ENCODE data around the gene PLPP2.
A peak's percentile ranks its signal among the peaks of the same experiment; 100 is the strongest.

The PLPP2 gene

DNA sequence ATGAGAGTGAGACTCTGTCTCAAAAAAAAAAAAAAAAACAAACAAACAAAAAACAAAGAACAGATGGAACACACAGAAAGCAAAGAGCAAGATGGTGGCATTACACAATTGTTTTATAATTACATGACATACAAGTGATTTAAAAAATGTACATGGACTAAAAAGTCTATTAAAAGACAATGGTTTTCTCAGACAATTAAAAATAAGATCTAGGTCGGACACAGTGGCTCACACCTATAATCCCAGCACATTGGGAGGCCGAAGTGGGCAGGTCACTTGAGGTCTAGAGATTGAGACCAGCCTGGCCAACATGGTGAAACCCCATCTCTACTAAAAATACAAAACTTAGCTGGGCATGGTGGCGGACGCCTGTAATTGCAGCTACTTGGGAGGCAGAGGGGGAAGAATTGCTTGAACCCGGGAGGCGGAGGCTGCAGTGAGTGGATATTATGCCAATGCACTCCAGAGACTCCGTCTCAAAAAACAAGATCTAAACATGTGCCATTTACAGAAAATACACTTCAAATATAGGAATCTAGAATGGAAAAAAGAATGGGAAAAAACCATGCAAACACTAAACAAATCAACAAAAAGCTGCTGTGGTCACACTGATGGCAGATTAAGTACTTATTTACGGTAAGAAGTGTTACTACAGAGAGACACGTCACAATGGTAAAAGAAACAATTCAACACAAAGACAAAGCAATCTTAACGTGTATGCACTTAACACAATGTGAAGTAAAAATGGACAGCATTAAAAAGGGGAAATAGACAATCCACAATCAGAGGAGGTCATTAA lies 26.7 kb upstream of the PLPP2 start:
- Histone ChIP-seq H3K4me1 (ENCODE audit: control insufficient read depth in 5 of 5, insufficient read depth in 5 of 5, low read length in 5 of 5) (peaks cover 0 to 7% (median 0%) of the 10 kb centered on the region in 5 donors), H3K36me3 (ENCODE audit: control insufficient read depth in 5 of 5, insufficient read depth in 5 of 5, low read length in 5 of 5) (peaks cover 15 to 72% (median 42%) of the 10 kb centered on the region in 5 donors), H3K27ac (ENCODE audit: low read depth, low read length) (no peak overlapping the region)

DNA sequence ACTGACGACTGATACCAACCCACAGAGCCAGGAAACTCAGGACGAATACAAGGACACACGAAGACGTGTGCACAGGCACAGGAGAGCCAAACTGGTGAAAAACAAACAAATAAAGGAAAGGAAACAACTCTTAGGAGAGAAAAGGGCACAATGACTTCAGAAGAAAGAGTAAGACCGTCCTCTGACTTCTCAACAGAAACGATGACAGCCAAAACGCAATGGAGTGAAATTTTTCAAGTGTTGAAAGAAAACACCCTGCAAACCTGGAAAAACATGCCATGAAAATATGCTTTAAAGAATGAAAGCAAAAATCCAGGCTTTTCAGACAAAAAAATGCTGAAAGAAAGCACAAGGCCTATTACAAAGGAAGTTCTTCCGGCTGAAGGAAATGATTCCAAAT lies 24.6 kb upstream of the PLPP2 start:
- H3K9ac ChIP-seq (ENCODE audit: low read length in 5 of 5), result no peak overlapping the region
- no peak overlapping the region for H3K27ac ChIP-seq (ENCODE audit: low read depth, low read length)

More for the DNA sequence above, 26.7 kb upstream of the PLPP2 start:
- Histone ChIP-seq H3K9ac (ENCODE audit: low read length in 5 of 5) (no peak overlapping the region), H3K9me3 (ENCODE audit: control insufficient read depth in 5 of 5, low read length in 5 of 5) (peaks cover 0 to 4% (median 0%) of the 10 kb centered on the region in 5 donors), H3K27me3 (ENCODE audit: control insufficient read depth in 5 of 5, insufficient read depth in 4 of 5, low read length in 5 of 5) (no peaks in the 10 kb centered on the region), H3K4me3 (ENCODE audit: low read depth in 1 of 5, low read length in 5 of 5) (no peak overlapping the region)

DNA sequence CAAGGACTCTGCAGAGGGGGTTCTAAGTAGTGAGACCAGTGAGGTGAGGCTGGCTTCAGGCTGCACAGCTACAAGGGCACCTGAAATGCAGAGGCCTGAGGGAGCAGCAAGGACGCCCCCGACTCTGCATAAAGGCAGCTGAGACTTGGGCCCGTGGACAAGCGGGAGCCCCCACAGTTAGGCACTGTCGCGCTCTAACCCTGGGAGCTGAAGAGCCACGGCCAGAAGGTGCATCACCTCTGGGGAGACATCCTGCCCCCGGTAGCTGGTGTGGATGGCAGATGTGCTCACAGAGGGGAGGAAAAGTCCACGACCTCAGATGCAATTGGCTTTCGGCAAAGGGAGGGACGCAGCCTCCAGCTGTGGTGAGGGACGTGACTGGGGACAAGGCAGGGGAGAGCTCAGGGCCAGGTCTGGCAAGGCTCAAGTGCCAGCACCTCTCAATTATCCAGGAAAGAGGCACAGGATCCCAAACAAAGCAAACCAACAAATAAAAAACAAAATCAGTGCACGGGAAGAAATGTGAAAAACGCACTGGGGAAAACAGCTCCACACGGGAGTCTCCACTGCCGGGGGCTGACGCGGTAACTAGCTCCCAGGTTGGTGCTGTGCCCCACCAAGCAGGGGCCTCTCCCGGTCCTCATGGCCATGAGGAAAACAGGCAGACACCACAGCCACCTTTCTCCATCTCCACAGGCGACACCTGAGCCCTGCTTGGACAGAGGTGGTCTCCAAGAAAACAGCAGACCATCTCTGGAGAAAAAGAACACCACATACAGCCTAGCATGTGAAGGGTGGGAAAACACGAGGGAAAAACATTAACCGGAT lies 23.0 kb upstream of the PLPP2 start:
- no peaks in the 10 kb centered on the region for H3K27me3 ChIP-seq (ENCODE audit: control insufficient read depth in 5 of 5, insufficient read depth in 4 of 5, low read length in 5 of 5)
- peaks cover 0 to 4% (median 0%) of the 10 kb centered on the region in 5 donors for H3K9me3 ChIP-seq (ENCODE audit: control insufficient read depth in 5 of 5, low read length in 5 of 5)
- peaks cover 0 to 18% (median 0%) of the 10 kb centered on the region in 5 donors for H3K4me1 ChIP-seq (ENCODE audit: control insufficient read depth in 5 of 5, insufficient read depth in 5 of 5, low read length in 5 of 5)
- H3K9ac ChIP-seq (ENCODE audit: low read length in 5 of 5), result no peak overlapping the region
- no peak overlapping the region for H3K4me3 ChIP-seq (ENCODE audit: low read depth in 1 of 5, low read length in 5 of 5)
- H3K36me3 ChIP-seq (ENCODE audit: control insufficient read depth in 5 of 5, insufficient read depth in 5 of 5, low read length in 5 of 5), result peaks cover 9 to 67% (median 44%) of the 10 kb centered on the region in 5 donors
- H3K27ac ChIP-seq (ENCODE audit: low read depth, low read length), result no peak overlapping the region

More for the DNA sequence above, 24.6 kb upstream of the PLPP2 start:
- Histone ChIP-seq H3K27me3 (ENCODE audit: control insufficient read depth in 5 of 5, insufficient read depth in 4 of 5, low read length in 5 of 5) (no peaks in the 10 kb centered on the region), H3K9me3 (ENCODE audit: control insufficient read depth in 5 of 5, low read length in 5 of 5) (peaks cover 0 to 4% (median 0%) of the 10 kb centered on the region in 5 donors), H3K4me3 (ENCODE audit: low read depth in 1 of 5, low read length in 5 of 5) (no peak overlapping the region), H3K36me3 (ENCODE audit: control insufficient read depth in 5 of 5, insufficient read depth in 5 of 5, low read length in 5 of 5) (peaks cover 12 to 70% (median 43%) of the 10 kb centered on the region in 5 donors), H3K4me1 (ENCODE audit: control insufficient read depth in 5 of 5, insufficient read depth in 5 of 5, low read length in 5 of 5) (peaks cover 0 to 14% (median 0%) of the 10 kb centered on the region in 5 donors)

DNA sequence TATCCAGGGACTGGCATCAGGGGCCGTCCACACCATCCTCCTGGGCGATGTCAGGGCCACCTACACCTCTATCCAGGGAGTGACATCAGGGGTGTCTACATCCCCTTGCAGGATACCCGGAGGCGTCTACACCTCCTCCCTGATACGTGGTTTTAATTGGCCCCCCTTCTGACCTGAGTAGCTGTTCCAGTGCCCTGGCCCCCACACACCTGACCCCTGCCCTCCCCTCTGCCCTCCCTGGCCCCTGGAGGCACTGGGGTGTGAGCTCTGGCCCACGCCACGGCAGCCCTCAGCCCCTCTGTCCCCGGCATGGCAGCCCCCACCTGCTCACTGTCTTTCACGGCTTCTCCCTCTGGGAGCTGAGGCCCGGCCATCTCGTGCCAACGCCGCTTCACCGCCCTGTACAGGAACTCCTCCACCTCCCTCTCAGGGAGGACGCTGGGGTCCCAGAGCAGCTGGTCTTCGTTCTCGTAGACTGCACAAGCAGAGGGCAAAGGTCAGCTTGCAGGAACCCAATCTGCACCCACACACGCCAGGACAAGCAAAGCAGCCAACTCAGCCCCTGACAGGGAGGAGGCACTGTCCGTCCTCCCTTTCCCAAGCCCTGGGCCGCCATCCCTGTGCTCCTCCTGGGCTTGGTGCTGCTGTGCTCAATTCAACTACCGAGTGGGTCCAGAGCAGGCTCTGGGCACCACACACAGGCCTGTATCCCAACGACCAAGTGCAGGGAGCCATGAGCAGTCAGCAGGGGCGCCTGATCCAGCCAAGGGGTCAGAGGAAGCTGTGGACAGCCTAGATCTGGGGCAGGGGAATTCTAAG lies 22.2 kb upstream of the PLPP2 start:
- Histone ChIP-seq H3K9ac (ENCODE audit: low read length in 5 of 5) (no peak overlapping the region), H3K36me3 (ENCODE audit: control insufficient read depth in 5 of 5, insufficient read depth in 5 of 5, low read length in 5 of 5) (peaks cover 9 to 71% (median 52%) of the 10 kb centered on the region in 5 donors), H3K4me3 (ENCODE audit: low read depth in 1 of 5, low read length in 5 of 5) (no peak overlapping the region), H3K27ac (ENCODE audit: low read depth, low read length) (no peak overlapping the region), H3K4me1 (ENCODE audit: control insufficient read depth in 5 of 5, insufficient read depth in 5 of 5, low read length in 5 of 5) (peaks cover 0 to 22% (median 0%) of the 10 kb centered on the region in 5 donors), H3K9me3 (ENCODE audit: control insufficient read depth in 5 of 5, low read length in 5 of 5) (peaks cover 0 to 4% (median 0%) of the 10 kb centered on the region in 5 donors), H3K27me3 (ENCODE audit: control insufficient read depth in 5 of 5, insufficient read depth in 4 of 5, low read length in 5 of 5) (no peaks in the 10 kb centered on the region)

DNA sequence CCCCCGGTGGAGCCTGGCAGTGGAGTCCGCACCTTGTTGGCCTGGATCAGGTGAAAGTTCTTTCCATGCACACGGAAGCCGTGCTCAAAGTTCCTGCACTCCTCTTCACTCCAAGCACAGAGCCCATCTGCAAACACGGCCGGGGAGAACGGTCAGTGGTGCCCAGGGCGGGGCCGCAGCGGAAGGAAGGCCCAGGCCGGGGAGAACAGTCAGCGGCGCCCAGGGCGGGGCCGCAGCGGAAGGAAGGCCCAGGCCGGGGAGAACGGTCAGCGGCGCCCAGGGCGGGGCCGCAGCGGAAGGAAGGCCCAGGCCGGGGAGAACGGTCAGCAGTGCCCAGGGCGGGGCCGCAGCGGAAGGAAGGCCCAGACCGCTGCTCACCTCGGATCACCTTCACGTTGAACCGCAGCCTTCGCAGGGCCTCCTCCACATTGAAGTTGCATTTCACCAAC lies 20.6 kb upstream of the PLPP2 start:
- peak overlapping the region; percentile 23 for H3K27ac ChIP-seq (ENCODE audit: low read depth, low read length)
- H3K4me3 ChIP-seq (ENCODE audit: low read depth in 1 of 5, low read length in 5 of 5), result peak overlapping the region in 3 of 5 donors; percentile 56 to 68 (median 60)
- no peaks in the 10 kb centered on the region for H3K27me3 ChIP-seq (ENCODE audit: control insufficient read depth in 5 of 5, insufficient read depth in 4 of 5, low read length in 5 of 5)
- no peaks in the 10 kb centered on the region for H3K9me3 ChIP-seq (ENCODE audit: control insufficient read depth in 5 of 5, low read length in 5 of 5)
- H3K4me1 ChIP-seq (ENCODE audit: control insufficient read depth in 5 of 5, insufficient read depth in 5 of 5, low read length in 5 of 5), result peaks cover 0 to 24% (median 0%) of the 10 kb centered on the region in 5 donors
- peak overlapping the region in 1 of 5 donors; percentile 35 for H3K9ac ChIP-seq (ENCODE audit: low read length in 5 of 5)
- peaks cover 9 to 79% (median 68%) of the 10 kb centered on the region in 5 donors for H3K36me3 ChIP-seq (ENCODE audit: control insufficient read depth in 5 of 5, insufficient read depth in 5 of 5, low read length in 5 of 5)

DNA sequence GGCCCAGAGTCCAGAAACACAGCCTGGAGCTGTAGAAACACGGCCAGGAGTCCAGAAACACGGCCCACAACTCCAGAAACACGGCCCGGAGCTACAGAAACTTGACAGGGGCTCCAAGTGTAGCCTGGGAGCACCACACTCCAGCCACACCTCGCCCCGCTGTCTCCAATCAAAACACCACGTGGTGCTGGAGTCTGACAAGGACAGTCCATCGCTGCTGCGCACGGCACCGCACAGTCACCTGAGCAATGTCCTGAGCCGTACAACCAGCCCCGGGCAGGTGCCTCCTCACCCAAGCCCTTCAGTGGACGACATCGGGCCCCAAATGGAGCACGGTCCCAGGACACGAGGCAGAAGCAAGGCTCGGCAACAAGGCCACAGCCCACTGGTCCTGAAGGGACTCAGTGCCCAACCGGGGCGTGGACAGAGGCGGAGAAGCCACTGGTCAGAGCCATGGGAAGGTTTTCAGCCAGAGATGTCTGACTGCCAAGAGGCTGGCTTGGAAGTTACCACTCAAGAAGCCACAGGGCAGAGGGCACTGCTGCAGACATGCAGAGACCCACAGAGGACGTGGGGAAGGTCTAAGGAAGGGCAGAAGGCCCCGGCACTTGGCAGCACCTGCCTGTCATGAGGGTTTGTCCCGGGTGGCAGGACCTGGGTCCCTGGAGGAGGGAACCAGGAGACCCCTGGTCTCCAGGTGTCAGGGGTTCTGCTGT lies 19.7 kb upstream of the PLPP2 start:
- peak overlapping the region; percentile 23 for H3K27ac ChIP-seq (ENCODE audit: low read depth, low read length)
- H3K9ac ChIP-seq (ENCODE audit: low read length in 5 of 5), result peak overlapping the region in 3 of 5 donors; percentile 35 to 70 (median 41)
- peak overlapping the region in 4 of 5 donors; percentile 33 to 68 (median 58) for H3K4me3 ChIP-seq (ENCODE audit: low read depth in 1 of 5, low read length in 5 of 5)
- H3K4me1 ChIP-seq (ENCODE audit: control insufficient read depth in 5 of 5, insufficient read depth in 5 of 5, low read length in 5 of 5), result peaks cover 0 to 24% (median 0%) of the 10 kb centered on the region in 5 donors
- H3K27me3 ChIP-seq (ENCODE audit: control insufficient read depth in 5 of 5, insufficient read depth in 4 of 5, low read length in 5 of 5), result no peaks in the 10 kb centered on the region
- H3K9me3 ChIP-seq (ENCODE audit: control insufficient read depth in 5 of 5, low read length in 5 of 5), result no peaks in the 10 kb centered on the region
- H3K36me3 ChIP-seq (ENCODE audit: control insufficient read depth in 5 of 5, insufficient read depth in 5 of 5, low read length in 5 of 5), result peaks cover 7 to 83% (median 75%) of the 10 kb centered on the region in 5 donors

DNA sequence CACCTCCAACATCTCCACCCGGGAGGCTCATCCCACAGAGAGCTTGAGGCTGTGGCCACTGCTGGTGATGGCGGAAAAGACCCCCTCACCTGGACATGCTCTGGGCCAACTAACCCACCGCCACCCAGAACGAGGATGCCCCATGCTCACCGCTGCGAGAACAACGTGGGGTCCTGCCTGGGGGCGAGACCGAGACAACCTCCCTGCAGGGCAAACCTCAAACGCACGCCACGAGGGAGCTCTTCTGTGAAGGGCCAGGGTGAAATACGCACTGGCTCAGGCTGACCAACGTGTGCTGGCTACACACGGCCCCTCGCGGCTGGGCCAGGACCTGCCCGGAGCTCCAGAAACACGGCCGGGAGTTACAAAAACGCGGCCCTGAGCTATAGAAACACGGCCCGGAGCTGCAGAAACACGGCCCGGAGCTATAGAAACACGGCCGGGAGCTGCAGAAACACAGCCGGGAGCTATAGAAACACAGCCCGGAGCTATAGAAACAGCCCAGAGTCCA lies 19.0 kb upstream of the PLPP2 start:
- H3K4me3 ChIP-seq (ENCODE audit: low read depth in 1 of 5, low read length in 5 of 5), result peak overlapping the region in 4 of 5 donors; percentile 56 to 68 (median 58)
- H3K27me3 ChIP-seq (ENCODE audit: control insufficient read depth in 5 of 5, insufficient read depth in 4 of 5, low read length in 5 of 5), result no peaks in the 10 kb centered on the region
- H3K9ac ChIP-seq (ENCODE audit: low read length in 5 of 5), result peak overlapping the region in 3 of 5 donors; percentile 35 to 70 (median 41)
- peaks cover 0 to 24% (median 0%) of the 10 kb centered on the region in 5 donors for H3K4me1 ChIP-seq (ENCODE audit: control insufficient read depth in 5 of 5, insufficient read depth in 5 of 5, low read length in 5 of 5)
- H3K27ac ChIP-seq (ENCODE audit: low read depth, low read length), result no peak overlapping the region
- no peaks in the 10 kb centered on the region for H3K9me3 ChIP-seq (ENCODE audit: control insufficient read depth in 5 of 5, low read length in 5 of 5)
- peaks cover 0 to 84% (median 76%) of the 10 kb centered on the region in 5 donors for H3K36me3 ChIP-seq (ENCODE audit: control insufficient read depth in 5 of 5, insufficient read depth in 5 of 5, low read length in 5 of 5)

DNA sequence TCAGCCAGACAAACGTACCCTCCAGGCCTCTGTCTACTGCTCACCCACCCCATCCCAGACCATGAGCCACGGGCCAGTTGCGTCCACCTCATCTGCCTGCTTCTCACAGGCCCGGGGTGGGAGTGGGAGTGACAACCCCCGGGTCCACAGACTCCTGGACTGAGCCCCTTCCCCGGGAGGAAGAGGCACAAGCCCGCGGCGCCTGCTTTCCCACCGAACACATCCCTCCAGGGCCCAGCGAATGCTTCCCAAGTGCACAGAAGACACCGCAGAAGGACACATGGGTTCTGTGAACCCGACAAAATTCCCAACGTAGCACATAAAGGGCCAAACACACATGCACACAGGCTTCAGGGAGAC lies 18.0 kb upstream of the PLPP2 start:
- peak overlapping the region in 1 of 5 donors; percentile 16 for H3K9ac ChIP-seq (ENCODE audit: low read length in 5 of 5)
- H3K4me3 ChIP-seq (ENCODE audit: low read depth in 1 of 5, low read length in 5 of 5), result peak overlapping the region in 4 of 5 donors; percentile 56 to 68 (median 58)
- peaks cover 0 to 24% (median 0%) of the 10 kb centered on the region in 5 donors for H3K4me1 ChIP-seq (ENCODE audit: control insufficient read depth in 5 of 5, insufficient read depth in 5 of 5, low read length in 5 of 5)
- no peaks in the 10 kb centered on the region for H3K9me3 ChIP-seq (ENCODE audit: control insufficient read depth in 5 of 5, low read length in 5 of 5)
- no peaks in the 10 kb centered on the region for H3K27me3 ChIP-seq (ENCODE audit: control insufficient read depth in 5 of 5, insufficient read depth in 4 of 5, low read length in 5 of 5)
- H3K36me3 ChIP-seq (ENCODE audit: control insufficient read depth in 5 of 5, insufficient read depth in 5 of 5, low read length in 5 of 5), result peaks cover 0 to 86% (median 72%) of the 10 kb centered on the region in 5 donors
- no peak overlapping the region for H3K27ac ChIP-seq (ENCODE audit: low read depth, low read length)

All from subcutaneous abdominal adipose tissue (tissue), 5 donors.